GF-D8 (cell line): ENCODE measurements around the gene PPP1R9A.

ENCODE experiments used
- DNase-seq: peaks from one replicate; lab custom pipeline; 2025; lab: John Stamatoyannopoulos, UW

PPP1R9A gene

DNA sequence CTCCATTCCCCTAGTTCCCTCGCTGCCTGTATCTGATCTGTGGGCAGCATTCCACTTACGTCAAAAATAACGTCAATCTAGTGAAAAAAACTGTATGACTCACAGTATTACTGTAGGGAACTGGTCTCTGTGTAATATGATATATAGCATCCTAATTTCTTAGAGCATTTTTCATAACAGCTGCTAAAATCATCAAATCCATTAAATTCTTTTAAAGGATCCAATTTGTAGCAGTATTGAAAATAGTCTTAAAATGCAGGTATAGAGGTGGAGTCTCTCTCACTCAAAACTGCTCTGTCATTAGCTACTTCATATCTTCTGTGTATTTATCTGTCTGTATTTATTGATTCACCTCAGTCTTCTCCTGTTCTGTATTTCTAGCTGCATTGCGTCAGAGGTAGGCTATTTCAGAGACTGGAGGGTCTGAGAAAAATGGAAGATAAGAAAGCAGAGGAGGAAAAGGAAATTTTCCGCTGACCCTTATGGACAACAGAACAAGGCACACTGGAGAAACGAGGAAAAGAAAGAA, 357.0 kb downstream of the PPP1R9A start:
- DNase-seq = no peak

DNA sequence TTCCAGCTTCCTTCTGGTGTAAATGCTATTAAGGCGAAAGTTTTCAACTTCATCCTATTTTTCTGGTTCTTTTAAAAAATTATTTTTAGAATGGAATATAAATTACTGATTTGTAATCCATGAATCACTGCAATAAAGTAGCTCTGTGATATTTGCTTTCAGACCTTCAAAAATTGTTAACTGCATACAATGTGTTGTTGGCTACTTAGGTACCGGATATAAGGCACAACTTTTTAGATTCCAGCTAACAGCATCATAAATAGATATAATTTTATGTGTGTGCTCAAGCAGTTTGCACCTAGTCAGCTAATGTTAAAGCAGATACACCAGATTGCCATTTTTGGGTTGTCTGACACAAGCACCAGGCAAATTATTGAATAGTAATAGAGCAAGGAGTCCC, 358.2 kb downstream of the PPP1R9A start:
- no peak for DNase-seq

DNA sequence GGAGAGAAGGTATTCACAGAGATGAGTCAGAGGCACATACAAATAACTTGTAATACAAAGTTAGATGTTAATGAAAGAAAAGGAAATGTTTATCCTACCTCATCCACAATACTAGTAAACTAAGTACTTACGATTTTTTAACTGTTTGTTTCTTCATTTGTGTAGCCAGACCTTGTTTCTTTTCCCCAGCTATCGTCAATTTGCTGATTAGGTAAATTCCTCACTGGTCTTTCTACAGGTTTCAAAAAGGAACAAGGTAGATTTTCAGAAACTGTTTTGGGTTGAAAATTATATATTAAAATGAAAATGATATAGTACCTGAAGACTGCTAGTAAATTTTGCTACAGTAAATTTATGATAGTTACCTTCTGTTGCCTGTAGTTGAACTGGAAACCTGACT, 360.4 kb downstream of the PPP1R9A start:
- DNase-seq = no peak

DNA sequence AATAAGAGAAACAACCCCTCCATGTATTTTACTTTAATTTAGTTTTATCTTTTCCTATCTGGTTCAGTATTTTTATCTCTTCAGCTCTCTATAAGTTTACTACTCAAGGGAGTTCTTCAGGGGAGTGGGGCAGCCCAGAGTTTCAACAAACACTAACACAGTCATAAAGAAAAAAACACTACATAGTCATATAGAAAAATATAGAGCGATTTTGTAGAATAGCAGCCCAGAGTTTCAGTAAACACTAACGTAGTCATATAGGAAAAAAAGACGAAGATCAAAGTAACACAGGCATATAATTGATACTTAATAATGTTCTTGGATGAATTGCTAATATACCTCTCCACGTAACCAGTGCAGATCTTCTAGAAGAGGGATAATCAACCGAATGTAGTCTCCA, 362.2 kb downstream of the PPP1R9A start:
- DNase-seq = no peak

DNA sequence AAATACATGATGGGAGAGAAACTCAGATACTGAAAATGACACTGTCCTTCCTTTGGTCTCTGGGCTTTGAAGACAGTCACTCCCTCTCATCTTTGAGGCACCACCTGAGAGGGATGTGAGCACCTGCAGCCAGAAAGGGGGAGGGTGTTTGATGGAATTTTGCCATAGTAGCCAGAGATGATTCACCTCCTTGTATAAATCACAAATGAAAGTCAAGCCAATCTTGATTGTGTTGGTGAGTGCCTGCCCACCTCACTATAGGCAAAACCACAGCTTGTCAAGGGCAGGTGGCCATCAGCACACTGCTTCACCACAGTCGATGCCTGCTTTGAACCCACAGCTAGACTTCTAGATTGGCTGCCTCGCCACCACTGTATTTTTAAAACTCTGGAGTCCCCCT, 368.7 kb downstream of the PPP1R9A start:
- DNase-seq = no peak

DNA sequence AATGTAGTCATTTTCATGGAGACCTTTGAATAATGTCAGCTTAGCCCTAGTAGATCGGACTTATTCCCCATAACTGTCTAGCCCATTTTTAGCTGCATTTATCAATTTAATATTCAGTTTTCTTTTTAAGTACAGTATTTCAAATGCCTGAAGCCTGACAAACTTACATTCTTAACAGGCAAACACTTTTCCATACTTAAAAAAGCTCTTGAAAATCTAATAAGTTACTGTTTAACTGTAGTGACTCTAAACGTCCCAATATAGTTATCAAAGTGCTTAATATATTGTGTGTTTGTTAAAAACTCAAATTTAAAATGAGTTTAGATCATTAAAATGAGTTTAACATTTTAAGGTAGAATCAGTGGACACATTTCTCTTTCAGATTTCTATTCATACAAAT, 372.0 kb downstream of the PPP1R9A start:
- DNase-seq = no peak

DNA sequence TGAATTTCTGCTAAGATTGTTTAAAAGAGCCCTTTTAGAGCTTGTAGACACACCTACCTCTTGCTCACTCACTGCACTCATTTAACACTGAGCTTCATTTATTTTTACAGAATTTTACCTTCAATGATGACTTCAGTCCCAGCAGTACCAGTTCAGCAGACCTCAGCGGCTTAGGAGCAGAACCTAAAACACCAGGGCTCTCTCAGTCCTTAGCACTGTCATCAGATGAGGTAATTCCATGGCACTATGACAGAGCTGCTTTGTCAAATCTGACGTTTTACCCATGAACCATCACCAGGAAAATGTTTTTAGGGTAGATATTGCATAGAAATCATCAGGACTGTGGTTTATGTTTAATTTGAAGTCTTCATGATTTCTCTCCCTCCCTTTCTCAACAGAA, 378.7 kb downstream of the PPP1R9A start:
- no peak for DNase-seq

DNA sequence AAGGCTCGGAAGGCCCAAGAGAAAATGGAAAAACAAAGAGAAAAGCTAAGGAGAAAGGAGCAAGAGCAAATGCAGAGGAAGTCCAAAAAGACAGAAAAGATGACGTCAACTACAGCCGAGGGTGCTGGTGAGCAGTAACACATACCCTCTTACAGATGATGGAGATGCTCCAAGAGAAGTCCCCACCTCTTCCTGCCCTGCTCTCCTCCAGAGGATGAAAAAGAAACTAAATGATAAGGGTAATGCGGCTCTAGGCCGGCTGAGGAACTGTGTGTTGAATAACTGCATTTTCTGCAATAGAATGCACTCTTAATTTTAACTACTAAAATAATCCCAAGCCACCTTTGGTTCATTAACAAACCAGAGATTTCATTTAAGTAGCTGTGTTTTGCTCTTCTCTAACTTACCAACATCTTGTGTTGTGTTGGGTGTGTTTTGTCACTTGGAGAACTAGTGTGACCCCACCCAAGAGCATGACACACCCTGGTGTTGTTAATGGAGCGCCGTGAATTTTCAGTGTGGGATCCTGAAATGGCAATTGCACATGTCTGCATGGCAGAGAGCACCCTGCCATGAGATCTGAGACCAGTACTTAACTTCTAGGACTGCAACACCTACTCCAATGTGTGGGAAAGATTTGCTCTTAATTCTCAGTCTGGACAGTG, 382.9 kb downstream of the PPP1R9A start:
- no peak for DNase-seq

DNA sequence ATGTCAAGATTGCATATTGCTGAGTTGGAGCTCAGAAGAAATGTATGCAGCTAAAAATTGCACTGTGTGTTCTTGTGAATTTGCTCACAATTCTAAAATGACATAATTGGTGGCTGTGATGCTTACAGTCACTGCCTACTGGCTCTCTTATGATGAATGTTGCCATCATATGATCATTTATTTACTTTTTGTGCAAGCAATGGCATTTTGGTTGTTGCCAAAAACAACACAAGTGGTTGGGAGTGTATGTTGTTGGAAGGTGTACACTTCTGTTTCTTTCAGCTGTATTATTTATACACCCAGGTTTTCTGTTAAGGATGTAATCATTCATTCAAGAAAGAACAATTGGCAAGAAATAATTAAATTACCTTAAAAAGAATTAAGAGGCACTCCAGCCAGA, 388.0 kb downstream of the PPP1R9A start:
- no peak for DNase-seq

DNA sequence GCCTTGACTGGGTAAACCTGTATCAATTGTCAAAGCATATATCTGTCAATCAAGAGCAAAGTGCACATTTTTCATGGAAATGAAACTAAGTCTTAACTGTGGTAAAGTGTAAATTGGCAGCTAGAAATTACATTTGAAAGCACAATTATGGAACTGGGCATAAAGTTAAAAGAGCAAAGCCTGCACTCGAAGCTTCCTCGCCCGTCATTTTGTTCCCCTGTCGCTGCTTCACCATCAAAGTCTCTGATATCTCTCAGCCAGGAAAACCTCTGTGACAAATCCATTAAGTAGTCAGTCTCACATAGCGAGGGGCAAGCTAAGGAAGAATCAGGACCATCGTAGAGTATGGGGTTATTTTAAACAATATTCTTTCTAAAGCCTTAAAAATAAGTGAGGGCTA, 389.1 kb downstream of the PPP1R9A start:
- no peak for DNase-seq

DNA sequence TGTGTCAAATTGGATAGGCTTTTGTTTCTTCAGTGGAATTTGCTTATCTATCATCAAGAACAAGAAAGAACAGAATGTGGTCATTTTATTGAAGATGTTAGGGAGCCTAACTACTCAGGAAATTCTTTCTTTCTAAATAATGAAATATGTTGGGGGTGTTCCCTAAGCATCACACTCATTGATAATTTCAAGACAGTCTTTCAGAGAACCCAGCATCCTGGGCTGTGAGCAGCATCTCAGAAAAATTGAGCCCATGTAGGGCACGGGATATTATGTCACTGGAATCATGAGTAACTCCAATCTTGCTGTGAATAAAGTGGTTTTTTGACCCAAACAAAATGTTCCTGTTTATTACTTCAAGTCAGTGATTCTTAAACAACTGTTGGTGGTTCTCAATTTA, 389.6 kb downstream of the PPP1R9A start:
- no peak for DNase-seq

DNA sequence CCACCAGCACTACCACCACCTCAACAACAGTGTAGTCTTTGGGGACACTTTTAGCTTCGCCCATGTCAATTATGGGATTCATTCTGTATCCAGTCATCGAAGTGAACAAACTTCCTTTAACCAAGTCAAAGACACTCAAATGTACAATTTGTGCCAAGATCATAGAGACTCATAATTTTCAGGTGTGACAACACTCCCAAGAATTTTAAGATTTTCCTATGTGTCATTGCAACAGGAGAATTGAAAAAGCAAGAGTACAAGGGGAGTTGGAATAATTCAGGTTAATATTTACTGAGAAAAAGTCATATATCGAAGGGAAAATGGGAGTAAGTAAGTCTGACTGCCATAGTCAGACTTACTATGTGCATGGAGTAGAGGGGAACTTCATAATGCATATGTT, 390.7 kb downstream of the PPP1R9A start:
- DNase-seq = no peak

DNA sequence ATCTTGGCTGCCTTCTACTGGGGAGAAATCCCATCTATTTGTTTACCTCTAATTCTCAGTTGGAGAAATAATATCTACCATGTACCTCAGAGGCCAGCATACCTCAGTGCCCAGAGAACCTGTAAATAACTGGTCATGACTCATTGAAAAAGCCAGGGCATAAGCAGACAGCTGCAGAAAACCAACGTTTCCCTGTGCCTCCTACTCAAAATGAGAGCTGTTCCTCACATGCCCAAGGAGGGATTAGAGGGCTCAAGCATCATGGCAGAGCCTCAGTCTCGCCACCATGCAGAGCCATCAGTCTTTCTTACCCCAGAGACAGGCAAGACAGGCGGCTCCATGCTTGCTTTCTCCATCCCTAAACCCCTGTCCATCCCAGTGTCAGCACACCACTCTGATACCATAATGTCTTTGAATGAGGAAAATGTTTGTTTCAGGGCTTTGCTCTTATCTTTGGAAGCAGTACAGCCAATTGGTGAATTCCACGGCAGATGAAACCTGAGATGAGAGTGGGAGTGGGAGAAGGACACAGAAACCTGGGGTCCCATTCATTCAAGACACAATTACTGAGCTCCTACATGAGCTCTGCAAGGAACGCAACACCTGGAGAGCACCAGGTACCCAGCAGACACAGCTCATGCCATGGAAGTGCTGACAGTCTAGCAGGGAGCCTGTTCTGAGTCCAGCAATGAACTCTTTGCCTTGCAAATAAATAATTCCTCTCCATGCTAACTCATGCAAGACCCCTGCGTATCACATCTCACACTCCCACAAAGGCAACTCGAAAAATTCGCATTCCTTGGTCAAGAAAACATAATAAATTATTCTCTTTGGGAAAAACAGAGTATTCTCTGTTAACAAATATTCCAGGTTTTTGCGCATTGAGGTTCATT, 395.9 kb downstream of the PPP1R9A start:
- no peak for DNase-seq

DNA sequence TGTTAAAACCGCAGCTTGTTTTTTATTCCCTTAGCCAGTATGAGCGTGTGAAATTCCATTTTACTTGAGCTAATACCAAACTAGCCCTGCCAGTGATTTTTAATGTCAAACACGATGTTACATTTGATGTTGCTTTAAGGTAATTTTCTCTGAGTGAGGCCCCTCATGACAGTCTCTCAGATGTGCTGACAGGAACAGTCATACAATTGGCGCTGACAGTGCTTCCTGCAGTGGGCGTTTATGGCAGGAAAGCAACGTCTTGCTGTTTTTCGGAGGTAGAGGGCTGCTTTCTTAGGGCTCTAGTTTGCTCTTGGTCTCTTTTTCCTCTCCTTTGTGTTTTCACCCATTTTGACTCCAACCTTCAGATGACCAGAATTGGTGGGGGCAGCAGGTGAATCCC, 397.6 kb downstream of the PPP1R9A start:
- DNase-seq = no peak

DNA sequence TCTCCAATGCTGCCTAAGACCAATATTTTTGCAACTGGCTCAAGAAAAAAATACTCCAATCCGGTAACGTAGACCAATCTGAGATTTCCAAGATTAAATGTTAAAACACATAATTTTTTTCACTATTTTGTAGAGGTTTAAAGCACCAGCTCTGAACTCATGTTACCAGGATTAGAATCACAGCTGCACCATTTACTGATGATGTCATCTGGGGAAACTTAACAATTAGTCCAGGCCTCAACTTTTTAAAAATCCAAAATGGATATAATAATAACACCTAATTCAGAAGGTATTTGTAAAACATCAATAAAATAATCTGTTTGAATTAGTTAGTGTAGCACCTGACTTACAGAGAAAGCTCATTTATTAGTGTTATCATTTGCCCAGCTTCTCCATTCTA, 402.6 kb downstream of the PPP1R9A start:
- no peak for DNase-seq

DNA sequence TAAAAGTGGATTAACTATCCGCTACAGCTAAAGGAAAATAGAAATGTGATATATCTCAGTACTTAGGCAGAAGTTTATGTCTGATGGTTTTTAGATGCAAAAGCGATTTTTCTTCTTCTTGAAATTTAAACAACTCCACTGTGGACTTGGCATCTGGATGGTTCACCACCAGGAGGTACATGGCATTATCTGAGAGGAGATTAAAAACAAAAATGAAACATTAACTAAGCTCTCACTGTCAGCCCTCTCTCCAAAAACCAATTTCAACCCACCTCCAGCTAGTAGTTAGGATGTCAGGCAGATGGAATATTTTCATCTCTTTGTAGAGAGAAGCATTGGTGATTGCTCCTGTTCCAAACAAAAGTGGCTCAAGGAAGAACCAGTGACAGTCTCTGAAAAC, 404.0 kb downstream of the PPP1R9A start:
- DNase-seq = no peak

DNA sequence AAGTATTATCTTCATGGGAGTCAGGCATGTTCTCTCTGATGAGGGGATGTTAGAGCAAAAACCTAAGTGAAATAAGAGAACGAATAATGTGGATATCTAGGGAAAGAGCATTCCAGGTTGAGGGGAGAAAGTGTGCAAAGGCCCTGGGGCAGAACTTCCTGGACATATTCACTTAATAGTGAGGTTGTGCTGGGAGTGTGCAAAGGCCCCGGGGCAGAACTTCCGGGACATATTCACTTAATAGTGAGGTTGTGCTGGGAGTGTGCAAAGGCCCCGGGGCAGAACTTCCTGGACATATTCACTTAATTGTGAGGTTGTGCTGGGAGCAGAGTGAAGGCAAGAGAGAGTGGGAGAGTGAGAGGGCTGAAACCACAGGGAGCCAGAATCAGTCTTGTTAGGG, 405.2 kb downstream of the PPP1R9A start:
- DNase-seq = no peak

DNA sequence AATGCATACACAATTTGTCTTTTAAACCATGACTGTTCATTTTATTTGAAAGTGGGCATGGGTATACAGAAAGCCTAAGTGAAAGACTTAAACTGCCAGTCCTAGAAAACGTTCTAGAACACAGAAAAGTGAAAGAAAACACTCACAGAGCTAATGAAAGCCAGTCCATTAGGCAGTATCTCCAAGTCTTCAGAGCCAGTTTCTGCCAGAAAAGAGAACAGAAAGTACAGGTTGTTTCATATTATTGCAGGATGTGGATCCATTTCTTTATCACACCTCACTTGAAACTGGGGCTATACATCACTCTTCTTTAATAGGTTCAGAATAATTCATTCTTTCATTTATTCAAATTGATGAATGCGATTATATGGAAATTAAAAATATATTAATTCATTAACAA, 409.2 kb downstream of the PPP1R9A start:
- no peak for DNase-seq

DNA sequence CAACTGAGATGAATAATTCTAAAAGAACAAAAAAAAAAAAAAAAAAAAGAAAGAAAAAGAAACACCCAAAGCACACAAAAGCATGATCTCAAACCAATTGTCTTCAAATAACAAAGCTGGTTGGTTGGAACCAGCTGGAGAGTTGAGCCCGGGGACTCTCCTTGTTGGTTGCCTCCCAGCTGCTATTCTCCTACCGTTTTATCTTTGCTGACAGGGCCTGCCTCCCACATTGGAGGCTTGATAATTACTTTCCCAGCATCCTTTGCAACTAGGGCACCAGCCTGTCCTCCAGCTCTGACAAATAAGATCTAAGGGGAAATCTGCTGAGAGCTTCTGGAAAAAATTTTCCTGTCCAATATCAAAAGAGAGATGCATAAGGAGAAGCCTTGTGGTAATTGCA, 410.2 kb downstream of the PPP1R9A start:
- no peak for DNase-seq

DNA sequence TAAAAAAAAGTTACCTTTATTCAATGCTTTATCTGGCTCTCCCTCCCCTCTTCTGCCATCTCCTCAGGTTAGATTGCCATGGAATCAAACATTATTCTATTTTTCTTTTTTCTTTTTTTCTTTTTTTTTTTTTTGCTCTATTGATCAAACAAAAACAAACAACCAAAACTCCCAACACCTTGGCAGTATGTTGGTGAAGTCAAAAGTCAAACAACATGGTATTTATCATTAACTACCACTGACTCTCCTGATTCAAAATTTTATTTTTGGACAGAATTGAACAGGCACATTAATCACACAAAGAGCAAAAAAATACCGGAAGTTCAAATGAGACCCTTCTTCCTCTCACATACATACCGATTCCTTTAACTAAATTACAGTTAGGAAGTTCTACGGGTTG, 410.6 kb downstream of the PPP1R9A start:
- DNase-seq = no peak

DNA sequence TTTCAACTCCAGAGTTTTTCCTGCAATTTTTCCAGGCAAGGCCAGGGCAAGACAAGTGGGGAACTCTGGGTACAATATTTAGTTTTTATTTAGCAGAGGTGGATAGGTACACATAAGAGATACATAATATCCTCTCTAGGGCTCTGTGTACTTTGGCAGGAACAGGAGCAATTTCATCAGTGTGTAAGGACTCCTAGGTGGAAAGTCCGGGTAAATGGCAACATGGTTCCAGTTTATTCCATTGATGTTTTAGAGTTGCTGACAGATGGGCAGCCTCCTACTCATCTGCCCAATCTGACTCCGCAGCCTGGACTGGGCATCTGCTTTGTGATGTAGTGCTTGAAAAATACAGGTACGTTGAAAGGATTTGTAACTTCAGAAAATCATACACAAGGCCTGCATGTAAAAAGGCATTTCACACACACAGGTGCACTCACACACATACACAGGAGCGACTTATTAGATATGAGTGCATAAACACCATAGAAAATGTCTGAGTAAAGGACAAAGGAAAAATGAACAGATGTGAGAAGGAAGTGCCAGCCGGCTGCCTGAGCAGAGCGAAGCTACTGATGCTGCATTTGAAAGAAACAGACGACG, 411.2 kb downstream of the PPP1R9A start:
- DNase-seq = no peak

DNA sequence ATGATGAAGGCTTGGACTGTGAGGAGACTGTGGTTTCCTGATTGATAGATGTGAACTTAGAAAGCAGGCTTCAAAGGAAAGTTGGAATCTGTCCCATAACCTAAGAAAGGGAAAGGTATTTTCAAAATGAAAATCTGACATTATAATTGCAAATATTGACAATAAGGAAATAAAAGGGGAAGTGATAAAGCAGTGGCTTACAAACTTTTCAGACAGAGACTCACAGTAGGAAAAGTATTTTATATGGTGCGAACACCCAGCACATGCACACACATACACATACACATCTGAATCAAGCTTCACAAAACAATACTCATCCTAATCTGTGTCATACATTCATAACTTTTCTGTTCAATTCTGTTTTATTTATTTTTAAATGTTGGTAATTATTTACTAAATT, 412.2 kb downstream of the PPP1R9A start:
- no peak for DNase-seq

DNA sequence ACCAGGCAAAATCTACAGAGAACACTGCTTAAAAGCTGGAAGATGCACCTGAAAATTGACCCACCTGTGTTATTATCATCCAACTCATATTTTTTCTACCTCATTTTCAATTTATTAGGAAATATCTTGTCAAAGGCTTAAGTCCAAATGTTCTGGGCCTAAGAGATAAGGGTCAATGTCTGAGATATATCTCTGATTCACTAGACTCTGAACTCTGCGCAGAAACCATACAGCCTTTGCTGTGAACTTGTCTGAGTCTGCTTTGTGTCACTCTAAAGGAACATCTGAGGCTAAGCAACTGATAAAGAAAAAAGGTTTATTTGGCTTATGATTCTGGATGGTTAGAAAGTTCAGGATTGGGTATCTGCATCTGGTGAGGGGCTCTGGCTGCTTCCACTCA, 413.3 kb downstream of the PPP1R9A start:
- DNase-seq = no peak
